Ishikawa (cell line): ENCODE measurements around the gene DGKG.
A peak's percentile ranks its signal among the peaks of the same experiment; 100 is the strongest.

Source experiments
- CEBPB ChIP-seq: IDR thresholded peaks from 2 replicates; pipeline ENCODE4 v1.6.1; 2012
- CREB1 ChIP-seq: IDR thresholded peaks from 2 replicates; pipeline ENCODE4 v1.6.1; 2012; ENCODE audit warnings: low read depth
- EP300 ChIP-seq: IDR thresholded peaks from 2 replicates; pipeline ENCODE4 v1.6.1; 2012; ENCODE audit warnings: borderline replicate concordance
- NFIC ChIP-seq: IDR thresholded peaks from 2 replicates; pipeline ENCODE4 v1.6.1; 2012
- RAD21 ChIP-seq: IDR thresholded peaks from 2 replicates; pipeline ENCODE4 v1.6.1; 2012; ENCODE audit warnings: low read depth
- TAF1 ChIP-seq: IDR thresholded peaks from 2 replicates; pipeline ENCODE4 v1.6.1; 2012; ENCODE audit warnings: low read depth, mild to moderate bottlenecking
- TCF12 ChIP-seq: IDR thresholded peaks from 2 replicates; pipeline ENCODE4 v1.6.1; 2012; ENCODE audit warnings: low read depth
- YY1 ChIP-seq: IDR thresholded peaks from 2 replicates; pipeline ENCODE4 v1.6.1; 2012; ENCODE audit warnings: low read depth
- TF ChIP-seq, protein P1 (sequence below): IDR thresholded peaks from 2 replicates; pipeline ENCODE4 v1.6.1; 2012; ENCODE audit warnings: low read depth, mild to moderate bottlenecking

DNA sequence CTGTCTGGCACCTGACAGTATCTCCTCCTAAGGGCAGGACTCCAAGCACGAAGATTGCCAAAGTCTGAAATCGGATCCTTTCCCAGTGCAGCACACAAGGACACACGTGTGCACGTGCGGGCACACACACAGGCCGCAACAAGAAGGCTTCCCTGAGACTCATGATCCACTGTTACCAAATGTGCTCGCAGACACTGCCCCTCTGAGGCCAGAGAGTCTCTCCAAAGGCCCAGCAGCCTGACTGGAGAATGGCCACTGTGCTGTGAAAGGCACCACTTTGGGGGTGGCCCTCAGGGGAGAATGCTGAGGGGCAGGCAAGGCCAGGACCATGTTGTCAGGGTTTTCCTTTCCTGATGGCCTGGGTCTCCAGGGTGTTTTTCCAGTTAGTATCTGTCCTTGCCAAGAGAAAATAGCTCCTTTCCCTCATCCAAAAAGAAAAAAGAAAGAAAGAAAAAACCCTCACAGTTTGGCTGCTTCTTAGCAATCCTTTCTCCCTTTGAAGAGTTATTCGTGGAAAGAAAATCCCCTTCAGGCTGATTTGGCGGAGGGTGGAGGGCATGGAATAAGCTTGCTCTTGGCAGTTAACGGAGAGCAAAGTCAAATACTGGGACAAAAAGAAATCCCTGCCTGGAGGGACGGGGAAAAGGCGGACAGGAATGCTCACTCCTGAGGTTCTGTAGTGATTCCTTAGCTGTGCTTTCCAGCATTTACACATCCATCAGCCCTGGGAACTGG is 141.0 kb downstream of the DGKG start:
- TF ChIP-seq TAF1 (no peak), CEBPB (no peak), RAD21 (peak; percentile 32; the same call in 1 of the 2 replicates), CREB1 (no peak), TCF12 (no peak), EP300 (no peak), NFIC (no peak), YY1 (no peak)
- TF ChIP-seq, protein P1, sequence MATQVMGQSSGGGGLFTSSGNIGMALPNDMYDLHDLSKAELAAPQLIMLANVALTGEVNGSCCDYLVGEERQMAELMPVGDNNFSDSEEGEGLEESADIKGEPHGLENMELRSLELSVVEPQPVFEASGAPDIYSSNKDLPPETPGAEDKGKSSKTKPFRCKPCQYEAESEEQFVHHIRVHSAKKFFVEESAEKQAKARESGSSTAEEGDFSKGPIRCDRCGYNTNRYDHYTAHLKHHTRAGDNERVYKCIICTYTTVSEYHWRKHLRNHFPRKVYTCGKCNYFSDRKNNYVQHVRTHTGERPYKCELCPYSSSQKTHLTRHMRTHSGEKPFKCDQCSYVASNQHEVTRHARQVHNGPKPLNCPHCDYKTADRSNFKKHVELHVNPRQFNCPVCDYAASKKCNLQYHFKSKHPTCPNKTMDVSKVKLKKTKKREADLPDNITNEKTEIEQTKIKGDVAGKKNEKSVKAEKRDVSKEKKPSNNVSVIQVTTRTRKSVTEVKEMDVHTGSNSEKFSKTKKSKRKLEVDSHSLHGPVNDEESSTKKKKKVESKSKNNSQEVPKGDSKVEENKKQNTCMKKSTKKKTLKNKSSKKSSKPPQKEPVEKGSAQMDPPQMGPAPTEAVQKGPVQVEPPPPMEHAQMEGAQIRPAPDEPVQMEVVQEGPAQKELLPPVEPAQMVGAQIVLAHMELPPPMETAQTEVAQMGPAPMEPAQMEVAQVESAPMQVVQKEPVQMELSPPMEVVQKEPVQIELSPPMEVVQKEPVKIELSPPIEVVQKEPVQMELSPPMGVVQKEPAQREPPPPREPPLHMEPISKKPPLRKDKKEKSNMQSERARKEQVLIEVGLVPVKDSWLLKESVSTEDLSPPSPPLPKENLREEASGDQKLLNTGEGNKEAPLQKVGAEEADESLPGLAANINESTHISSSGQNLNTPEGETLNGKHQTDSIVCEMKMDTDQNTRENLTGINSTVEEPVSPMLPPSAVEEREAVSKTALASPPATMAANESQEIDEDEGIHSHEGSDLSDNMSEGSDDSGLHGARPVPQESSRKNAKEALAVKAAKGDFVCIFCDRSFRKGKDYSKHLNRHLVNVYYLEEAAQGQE, result no peak
